GM21360 (cell line): ENCODE data around the gene ODF4.
"Not testable (repeated sequence)": the region's sequence is repeated elsewhere in the genome, so short reads cannot be mapped to it uniquely, and the experiment has no call there.

Experiments
- ATAC-seq: cut with Tn5 transposase; IDR thresholded peaks from one replicate; pipeline ENCODE4 v1.9.1; 2021; ENCODE audit warnings: mild to moderate bottlenecking, moderate library complexity; ENCODE audit not compliant: unreplicated experiment

ODF4 gene

DNA sequence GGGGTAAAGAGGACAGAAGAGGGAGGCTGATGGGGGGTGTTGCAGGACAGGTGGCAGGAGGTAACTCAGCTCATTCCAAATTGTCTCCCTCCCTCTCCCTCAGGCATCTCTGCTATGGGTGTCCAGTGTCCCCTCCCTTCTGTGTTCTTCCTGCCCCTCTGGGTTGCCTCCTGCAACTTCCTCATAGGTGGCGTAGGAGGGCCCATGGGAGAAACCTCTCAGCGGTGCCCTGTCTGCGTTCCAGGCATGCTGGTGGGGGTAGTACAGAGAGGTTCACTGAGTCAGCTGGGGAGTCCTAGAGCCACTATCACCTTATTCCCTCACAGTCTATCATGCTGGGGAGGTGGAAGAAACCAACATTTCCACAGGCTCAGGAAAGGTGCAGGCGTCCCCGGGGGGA, 14.7 kb upstream of the ODF4 start:
- ATAC-seq: no peak

DNA sequence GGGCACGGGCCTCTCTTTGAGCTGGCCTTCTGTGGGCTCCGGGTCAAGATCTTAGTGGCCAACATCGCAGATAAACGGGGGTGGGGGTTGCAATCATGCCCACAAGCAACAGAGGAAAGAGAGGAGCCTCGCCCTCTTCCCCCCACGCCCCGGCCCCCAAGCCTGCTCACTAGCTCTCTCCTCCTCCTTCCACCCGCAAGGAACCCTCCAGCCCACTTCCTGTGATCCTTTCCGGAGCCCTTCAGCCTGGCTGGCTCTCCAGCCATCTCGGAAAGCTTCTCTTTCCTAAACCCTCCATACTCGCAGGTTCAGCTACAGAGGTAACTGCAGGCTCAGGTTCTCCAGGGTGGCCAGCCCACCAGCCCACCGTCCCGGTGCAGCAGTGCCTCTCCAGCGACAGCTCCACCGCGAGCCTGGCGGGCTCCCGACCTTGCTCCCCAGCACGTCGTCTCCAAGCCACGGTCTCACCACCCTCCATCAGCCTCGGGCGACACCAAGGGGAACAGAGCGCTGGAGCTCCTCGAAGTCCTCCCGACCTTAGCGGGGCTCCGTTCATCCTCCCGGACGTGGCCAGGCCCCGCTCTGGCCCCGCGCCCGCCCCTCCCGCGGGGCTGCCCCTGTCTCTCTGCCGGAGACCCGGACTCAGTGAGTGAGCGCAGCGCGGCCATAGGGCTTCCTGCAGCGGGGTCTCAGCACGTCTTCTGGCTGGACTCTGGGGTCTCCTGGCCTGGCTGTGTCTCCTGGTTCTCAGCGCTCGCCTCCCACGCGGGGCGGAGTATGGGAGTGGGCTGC, 12.9 kb upstream of the ODF4 start:
- ATAC-seq: no peak

DNA sequence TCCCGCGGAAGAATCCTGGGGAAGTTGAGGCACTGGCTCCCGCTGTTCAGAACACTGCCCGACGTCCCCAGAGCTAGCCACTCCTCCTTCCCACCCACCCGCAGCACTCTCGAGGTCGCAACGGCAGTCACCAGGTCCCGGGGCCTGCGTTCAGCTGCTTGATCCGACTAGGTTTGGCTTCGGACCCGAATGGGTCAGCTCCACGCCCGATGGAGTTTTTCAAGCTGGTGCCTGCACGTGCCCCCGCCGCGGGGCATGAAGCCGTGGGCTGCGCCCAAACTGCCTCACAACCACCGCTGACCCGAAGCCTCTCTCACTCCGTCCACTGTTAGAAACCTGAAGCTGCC, 12.4 kb upstream of the ODF4 start:
- no peak for ATAC-seq

DNA sequence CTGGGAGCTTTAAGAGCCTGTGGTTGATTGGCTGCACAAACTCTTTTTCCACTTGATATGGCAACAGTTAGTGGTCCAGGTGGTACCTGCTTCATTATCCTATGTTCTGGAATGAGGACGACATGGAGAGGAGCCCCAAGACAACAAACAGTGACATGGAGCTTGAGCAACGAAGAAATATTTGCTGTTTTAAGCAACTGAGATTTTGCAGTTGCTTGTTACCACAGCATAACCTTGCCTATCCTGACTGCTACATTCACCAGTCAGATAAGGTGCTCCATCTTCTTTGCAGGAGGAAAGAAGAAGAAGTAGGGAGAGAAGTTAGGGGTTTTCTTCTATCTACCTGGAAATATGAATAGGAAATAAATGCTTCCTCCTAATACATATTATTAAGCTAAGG, 7.5 kb upstream of the ODF4 start:
- ATAC-seq: no peak

DNA sequence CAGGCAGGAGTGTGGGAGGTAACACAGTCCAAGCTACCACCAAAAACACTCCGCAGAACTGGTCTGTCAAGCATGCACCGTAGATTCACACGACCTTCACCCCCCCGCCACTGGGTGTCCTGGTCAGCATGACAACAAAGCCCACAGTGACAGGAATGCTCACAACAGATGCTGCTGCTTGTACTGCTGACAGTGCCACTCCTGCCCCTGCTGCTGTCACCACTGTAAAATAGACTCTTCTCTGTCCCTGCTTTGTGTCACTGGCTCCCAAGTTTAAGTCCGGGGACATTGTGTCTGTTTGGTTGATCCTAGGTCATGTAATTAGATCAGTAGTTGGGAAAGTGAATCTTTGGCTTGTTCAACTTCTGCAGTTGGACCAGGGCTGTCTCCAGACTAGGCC, 7.0 kb upstream of the ODF4 start:
- ATAC-seq: no peak

DNA sequence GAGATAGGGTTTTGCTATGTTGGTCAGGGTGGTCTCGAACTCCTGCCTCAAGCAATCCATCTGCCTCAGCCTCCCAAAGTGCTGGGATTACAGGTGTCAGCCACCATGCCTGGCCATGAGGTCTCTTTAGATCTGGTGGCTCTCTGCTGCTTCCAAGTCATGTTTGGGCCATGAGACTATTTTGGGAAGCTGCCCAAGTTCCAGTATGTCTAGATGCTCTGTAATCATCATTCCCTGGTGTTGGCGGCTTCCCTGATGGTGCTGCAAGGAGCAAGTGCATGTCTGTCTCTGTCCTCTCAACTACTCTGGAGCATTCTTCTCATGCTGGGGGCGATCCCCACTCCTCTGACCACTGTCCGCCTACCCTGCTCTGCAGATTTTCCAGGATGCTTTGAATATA, 6.4 kb upstream of the ODF4 start:
- ATAC-seq: no peak

DNA sequence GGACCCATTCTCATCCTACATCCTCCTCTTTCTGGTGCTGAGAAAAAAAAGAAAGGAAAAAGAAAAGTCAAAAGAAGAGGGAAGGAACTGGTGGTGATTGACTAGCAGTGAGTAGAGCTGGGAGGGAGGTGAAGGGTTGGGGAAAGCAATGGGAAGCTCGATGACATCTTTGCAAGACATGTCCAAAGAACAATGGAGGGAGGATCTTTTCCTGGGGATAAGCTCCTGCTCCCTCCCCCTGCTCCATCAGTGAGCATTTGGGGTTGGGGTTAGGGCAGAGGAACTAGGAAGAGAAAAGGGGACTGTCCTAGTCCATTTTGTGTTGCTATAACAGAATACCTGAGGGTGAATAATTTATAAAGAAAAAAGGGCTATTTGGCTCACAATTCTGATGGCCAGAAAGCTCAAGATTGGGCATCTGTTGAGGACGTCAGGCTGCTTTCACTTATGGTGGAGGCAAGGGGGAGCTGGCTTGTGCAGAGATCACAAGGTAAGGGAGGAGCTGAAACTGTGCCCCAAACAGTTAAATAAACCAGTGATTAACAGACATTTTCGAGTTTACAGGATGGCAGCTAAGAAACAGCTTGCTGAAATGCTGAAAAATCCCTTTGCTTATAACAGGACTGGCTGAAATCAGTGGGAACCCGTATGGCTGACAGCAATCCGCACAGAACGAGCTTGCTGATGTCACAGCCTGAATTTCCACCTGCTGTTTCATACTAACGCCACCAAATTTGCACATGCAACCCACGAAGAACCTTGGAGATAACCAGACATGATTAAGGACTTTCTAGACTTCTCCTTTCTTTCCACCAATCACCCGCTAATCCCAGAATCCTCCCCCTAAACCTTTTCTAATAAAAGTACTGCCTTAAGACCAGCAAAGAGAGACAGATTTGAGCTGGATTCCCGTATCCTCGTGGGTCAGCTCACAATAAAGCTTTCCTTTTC, 1.6 kb upstream of the ODF4 start:
- ATAC-seq: no peak

DNA sequence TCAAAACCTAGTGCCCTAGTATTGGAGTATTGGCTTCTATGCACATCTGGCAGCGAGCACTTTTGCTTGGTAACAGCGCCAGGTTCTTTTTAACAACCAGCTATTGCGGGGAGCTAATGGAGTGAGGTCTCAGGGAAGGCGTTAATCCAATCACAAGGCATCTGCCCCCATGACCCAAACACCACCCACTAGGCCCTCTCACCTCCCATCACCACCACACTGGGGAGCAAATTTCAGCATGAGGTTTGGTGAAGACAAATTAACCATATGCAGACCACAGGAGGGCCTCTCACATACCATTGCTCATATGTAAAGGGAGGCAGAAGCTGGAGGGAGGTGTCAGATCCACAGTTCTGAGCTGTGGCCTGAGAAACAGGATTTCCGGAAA, 893 bp upstream of the ODF4 start:
- no peak for ATAC-seq

DNA sequence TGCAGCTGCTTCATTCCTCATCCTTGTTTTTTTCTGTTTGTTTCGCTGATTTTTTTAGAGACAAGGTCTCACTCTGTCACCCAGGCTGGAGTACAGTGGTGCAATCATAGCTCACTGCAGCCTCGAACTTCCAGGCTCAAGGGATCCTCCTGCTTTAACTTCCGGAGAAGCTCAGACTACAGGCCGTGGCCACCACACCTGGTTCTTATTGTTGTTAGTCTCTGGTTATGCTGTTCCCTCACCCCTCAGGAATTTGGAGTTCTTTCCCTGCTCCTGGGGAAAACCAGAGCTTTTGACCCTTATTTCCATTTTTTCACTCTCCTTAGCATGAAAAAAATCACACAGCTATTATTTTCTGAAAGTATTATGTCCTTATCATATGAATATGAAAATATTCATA, 1.8 kb downstream of the ODF4 start:
- ATAC-seq: no peak

DNA sequence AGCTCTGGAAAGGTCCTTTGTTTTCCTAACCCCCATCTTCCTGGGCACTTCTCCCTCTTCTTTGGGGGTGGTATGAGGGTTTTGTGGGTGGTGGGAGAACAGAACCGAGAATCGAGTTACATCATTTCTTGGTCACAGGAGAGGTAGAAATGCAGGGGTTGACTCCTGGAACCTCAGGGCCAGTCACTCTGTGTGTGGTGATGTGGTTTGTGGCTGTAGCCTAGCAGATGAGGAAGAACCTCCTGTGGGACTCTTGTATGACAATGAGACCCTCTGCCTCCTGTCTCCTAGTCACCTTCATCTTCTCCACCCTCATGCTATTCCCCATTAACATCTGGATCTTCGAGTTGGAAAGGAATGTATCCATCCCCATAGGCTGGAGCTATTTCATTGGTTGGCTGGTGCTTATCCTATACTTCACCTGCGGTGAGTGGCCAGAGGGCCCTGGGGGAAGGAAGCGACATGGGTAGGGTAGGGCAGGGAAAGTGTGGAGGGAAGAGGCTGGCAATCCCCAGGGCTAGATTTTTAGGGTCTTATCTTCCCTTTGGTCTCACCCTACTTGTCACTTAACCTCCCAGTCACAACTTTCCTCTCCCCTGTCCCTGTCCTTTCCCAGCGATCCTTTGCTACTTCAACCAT, 5.5 kb downstream of the ODF4 start:
- no peak for ATAC-seq

DNA sequence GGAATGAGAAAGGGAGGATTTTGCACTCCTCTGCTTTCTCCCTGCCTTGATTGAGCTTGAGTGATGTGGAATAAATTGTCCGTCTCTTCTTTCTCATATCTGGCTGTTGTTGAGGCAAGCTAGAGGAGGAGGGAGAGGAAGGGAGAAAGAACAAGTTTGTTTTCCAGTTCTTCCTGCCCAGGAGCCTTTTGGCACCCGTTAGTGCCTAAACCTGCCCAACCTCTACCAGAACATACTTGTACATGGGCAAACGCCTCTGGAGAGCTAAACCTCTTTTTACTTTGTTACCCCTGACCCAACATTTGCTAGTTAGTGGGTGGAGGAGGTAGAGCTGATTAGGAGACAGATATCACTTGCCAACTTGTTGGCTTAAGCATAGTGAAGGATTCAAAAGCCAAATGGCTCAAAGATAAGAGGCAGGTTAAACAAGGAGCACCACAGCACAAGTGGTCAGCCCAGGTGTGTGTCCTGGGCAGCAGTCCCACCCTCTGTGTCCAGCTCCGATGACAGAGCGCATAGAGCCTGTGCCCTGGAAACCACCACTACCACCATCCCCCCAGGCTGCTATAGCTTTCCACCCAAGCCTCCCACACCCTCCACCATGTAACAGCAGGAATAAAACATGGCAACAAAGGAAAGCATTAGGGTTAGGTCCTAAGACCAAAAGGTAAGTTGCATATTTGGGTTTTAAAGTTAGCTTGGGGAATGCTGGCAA, 6.5 kb downstream of the ODF4 start:
- ATAC-seq: no peak

DNA sequence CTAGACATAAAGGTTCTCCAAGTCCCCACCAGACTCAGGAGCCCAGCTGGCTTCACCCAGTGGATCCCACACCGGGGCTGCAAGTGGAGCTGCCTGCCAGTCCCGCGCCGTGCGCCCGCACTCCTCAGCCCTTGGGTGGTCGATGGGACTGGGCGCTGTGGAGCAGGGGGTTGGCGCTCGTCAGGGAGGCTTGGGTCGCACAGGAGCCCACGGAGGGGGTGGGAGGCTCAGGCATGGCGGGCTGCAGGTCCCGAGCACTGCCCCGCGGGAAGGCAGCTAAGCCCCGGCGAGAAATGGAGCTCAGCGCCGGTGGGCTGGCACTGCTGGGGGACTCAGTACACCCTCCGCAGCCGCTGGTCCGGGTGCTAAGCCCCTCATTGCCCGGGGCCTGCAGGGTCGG, 7.4 kb downstream of the ODF4 start:
- ATAC-seq: not testable (repeated sequence)

DNA sequence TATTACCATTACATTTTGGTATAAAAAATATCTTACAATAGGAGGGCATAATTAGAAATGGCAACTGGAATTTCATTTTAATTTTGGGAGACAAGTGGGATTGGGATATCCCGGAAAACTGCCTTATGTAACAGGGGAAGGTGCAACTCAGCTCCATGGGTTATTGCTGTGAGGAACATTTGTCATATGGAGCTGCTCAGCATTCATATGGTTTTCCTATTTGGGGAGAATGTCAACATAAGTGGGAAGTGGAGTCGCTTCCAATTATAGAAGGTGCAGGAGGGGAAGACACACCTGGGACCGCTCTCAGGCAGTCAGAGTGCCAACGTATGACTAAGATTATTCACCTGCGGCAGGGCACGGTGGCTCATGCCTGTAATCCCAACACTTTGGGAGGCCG, 10.7 kb downstream of the ODF4 start:
- no peak for ATAC-seq

DNA sequence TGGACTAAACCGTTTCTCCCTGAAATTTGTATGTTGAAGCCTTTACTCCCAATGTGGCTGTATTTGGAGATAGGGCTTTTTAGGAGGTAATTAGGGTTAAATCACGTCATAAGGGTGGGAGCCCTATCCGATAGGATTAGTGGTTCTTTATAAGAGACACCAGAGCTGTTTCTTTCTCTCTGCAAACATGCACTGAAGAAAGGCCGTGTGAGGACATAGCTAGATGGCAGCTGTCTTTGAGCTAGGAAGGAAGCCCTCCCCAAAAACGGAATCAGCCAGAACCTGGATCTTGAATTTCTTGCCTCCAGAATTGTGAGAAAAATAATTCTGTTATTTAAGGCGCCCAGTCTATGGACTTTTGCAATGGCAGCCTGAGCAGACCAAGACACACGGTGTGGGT, 14.1 kb downstream of the ODF4 start:
- no peak for ATAC-seq

DNA sequence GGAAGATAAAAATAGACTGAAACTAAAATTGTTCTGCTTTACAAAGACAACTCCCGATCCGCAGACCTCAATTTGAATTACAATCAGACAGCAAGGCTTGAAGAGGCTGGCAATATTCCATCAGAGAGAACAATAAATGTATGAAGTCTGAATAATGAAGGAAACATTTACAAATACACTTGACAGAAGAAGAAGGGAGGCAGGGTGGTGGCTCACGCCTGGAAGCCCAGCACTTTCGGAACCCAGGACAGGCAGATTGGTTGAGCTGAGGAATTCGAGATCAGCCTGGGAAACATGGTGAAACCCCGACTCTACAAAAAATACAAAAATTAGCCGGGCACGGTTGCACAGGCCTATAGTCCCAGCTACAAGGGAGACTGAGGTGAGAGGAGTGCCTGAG, 14.6 kb downstream of the ODF4 start:
- no peak for ATAC-seq

DNA sequence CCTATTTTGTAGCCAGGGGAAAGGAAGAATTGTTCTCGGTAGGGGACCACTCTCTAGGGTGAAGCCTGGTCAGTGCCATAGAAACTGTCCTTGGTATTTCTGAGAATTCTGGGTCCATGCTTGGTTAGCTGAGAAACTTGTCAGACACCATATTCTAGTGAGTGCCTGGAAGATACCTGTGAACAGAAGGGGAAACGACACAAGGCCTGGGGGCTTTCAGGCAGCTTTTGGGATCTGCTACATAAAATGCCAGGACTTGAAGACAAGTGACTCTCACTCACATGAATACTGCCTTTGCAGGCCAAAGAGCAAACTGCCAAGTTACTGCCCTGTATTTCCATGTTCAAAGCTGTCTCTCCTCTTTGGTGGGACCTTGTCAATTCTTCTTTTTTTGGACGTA, 18.3 kb downstream of the ODF4 start:
- ATAC-seq: no peak

DNA sequence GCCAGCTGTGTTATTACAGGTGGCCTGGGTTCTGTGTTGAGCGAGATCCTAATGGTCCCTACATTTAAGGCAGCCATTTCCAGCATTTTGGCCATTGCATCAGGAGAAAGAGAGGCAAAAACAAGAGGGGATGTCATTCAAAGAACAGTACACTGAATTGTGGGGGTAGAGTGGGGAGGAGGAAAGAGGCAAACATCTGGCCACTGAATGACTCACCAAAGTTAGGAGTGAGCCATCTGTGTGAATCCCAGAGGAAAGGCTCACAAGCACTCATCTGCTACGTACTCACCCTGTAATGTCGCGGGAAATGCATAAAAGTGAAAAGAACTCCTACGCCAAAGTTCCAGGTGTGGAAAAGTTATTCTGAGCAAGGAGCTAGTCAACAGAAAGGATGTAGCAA, 20.1 kb downstream of the ODF4 start:
- no peak for ATAC-seq

DNA sequence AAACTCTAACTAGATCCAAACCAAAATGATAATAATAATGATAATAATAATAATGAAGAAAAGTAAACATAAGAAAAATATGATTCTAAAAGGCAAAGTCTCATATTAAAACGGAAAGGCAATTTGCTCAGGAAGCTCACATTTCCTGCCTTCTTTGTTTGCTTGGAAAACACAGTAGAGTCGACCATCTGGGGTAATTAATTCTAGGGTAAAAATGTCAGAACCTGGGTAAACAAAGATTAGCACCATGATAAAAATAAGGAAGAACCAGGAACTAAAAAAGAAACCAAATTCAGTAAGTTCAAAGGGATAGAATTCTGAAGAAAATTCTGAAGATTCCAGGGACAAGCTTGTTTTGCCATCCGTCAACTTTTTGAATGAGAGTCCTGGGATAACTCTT, 20.6 kb downstream of the ODF4 start:
- no peak for ATAC-seq

DNA sequence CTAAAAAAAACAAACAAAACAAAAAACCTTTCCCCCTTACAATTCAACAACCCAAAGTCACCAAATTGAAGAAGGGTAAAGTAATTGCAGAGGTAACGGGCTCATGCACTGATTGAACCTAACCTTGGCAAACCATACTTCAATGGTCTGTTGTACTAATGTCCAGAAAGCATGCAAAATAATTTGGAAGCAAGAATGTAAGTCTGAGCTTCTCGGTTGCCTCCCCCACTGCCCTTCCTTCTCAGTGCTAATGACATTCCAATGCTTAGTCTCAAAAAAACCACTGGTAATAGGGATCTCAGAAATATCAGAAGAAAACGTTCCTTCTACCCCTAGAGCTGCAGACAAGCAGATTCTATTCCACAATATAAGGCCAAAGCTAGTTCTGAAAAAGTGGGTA, 21.1 kb downstream of the ODF4 start:
- ATAC-seq: no peak

DNA sequence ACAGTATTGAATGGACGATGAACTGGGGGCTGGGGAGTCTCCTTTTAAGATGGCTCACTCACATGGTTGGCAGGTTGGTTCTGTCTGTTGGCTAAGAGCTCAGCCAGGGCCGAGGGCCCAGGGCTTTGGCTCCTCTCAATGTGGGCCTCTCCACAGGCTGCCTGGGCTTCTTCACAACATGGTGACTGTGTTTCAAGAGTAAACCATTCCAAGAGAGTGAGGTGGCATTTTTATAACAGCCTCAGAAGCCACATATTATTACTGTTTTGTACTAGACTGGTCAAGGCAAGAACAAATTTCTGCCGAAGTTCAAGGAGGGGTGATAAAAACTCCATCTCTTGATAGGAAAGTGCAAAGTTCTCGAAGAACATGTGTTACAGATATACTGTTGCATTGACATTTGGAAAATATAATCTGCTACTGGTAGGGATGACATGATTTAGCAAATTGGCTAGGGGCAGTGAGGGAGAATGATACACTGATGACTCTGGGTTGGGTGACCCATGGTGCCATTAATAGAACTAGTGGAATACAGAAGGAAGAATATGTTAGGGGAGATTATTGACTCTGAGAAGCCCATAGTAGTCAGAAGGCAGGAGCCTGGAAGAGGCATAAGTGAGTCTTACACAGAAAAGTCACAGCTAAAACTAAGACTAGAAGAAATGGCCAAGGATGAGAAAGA, 23.2 kb downstream of the ODF4 start:
- no peak for ATAC-seq

DNA sequence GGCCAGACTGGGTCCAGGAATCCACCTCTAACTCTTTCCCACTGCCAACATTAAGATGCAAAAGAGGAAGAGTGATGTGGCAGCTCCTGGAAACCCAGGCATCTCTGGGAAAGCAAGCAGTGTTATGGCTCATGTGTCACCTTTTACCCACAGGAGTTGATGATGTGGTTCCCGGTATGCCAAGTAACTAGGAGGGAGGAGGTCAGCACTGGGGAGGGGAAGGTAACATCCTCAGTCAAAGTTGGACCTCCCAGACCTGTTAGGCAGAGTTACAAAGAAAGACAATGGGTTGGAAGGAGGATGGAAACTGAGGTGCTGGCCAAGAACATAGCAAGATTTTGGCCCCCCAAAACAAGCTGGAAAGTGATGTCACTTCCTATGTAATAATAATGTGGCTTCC, 25.5 kb downstream of the ODF4 start:
- no peak for ATAC-seq
